ENCODE measurements around the gene LMBR1. TPM values are rescaled to one million over a fixed set of nuclear protein-coding genes. Genes with fewer than 3 reads are reported as not detected.
"Not testable (repeated sequence)": the region's sequence is repeated elsewhere in the genome, so short reads cannot be mapped to it uniquely, and the experiment has no call there.

The LMBR1 gene
- total and polyA plus RNA-seq, 2 experiments from 2014 or later = 37.2 to 53.1 TPM

- not testable (repeated sequence) for H3K4me3 ChIP-seq; H3K9me3 ChIP-seq (ENCODE audit: low read depth); H3K4me2 ChIP-seq; H3K9me2 ChIP-seq (replicated peaks; ENCODE audit: insufficient read depth); H4K20me1 ChIP-seq (ENCODE audit: insufficient read depth, poor library complexity, severe bottlenecking); H3K36me3 ChIP-seq (replicated peaks; ENCODE audit: insufficient read depth, low read depth); H3K4me1 ChIP-seq (ENCODE audit: insufficient read depth); H2AFZ ChIP-seq; DNase-seq (ENCODE audit: low spot score); H3K79me2 ChIP-seq; H3K27me3 ChIP-seq; H3K27ac ChIP-seq
- WGBS (ENCODE audit: low lambda C conversion rate, missing lambda C conversion rate) = 78% methylated on average over 24 of the region's 24 CpGs
These were observed 27.7 kb upstream of the LMBR1 start for GRCh38 chr7:156920487-156921373.

GRCh38 chr7:156920076-156920475, 27.1 kb upstream of the LMBR1 start:
- WGBS (ENCODE audit: low lambda C conversion rate, missing lambda C conversion rate) = 78% methylated on average over 5 of the region's 5 CpGs
- no peak overlapping the region for H3K27ac ChIP-seq

GRCh38 chr7:156919132-156919713, 26.2 kb upstream of the LMBR1 start:
- no peak for TF ChIP-seq EZH2phosphoT487 (IDR thresholded peaks at IDR 0.05; ENCODE audit: low read depth, severe bottlenecking, unreplicated experiment)
- TF ChIP-seq CTCF (IDR thresholded peaks at IDR 0.05; ENCODE audit: poor library complexity) = no peak
- no peak for TF ChIP-seq EZH2 (IDR thresholded peaks at IDR 0.05; ENCODE audit: borderline replicate concordance)
- no peak overlapping the region for H3K4me3 ChIP-seq
- H3K9me3 ChIP-seq (ENCODE audit: low read depth) = no peaks in the 10 kb centered on the region
- H4K20me1 ChIP-seq (ENCODE audit: insufficient read depth, poor library complexity, severe bottlenecking) = no peaks in the 10 kb centered on the region
- WGBS (ENCODE audit: low lambda C conversion rate, missing lambda C conversion rate) = 85% methylated on average over 19 of the region's 19 CpGs
- no peaks in the 10 kb centered on the region for H3K4me1 ChIP-seq (ENCODE audit: insufficient read depth)
- H3K36me3 ChIP-seq (replicated peaks; ENCODE audit: insufficient read depth, low read depth) = no peaks in the 10 kb centered on the region
- no peak overlapping the region for H2AFZ ChIP-seq
- no peaks in the 10 kb centered on the region for H3K9me2 ChIP-seq (replicated peaks; ENCODE audit: insufficient read depth)
- no peak overlapping the region for H3K4me2 ChIP-seq
- no peaks in the 10 kb centered on the region for H3K27me3 ChIP-seq
- no peak overlapping the region for H3K27ac ChIP-seq
- DNase-seq (ENCODE audit: low spot score) = no peak
- no peaks in the 10 kb centered on the region for H3K79me2 ChIP-seq

More at GRCh38 chr7:156920076-156920475, 27.1 kb upstream of the LMBR1 start:
- Histone ChIP-seq H3K27me3 (no peaks in the 10 kb centered on the region), H3K79me2 (no peaks in the 10 kb centered on the region), H3K36me3 (replicated peaks; ENCODE audit: insufficient read depth, low read depth) (no peaks in the 10 kb centered on the region), H2AFZ (no peak overlapping the region), H3K9me3 (ENCODE audit: low read depth) (no peaks in the 10 kb centered on the region), H3K9me2 (replicated peaks; ENCODE audit: insufficient read depth) (no peaks in the 10 kb centered on the region), H3K4me1 (ENCODE audit: insufficient read depth) (no peaks in the 10 kb centered on the region), H4K20me1 (ENCODE audit: insufficient read depth, poor library complexity, severe bottlenecking) (no peaks in the 10 kb centered on the region), H3K4me3 (no peak overlapping the region), H3K4me2 (no peak overlapping the region)
- no peak for TF ChIP-seq EZH2phosphoT487 (IDR thresholded peaks at IDR 0.05; ENCODE audit: low read depth, severe bottlenecking, unreplicated experiment)
- no peak for TF ChIP-seq CTCF (IDR thresholded peaks at IDR 0.05; ENCODE audit: poor library complexity)
- TF ChIP-seq EZH2 (IDR thresholded peaks at IDR 0.05; ENCODE audit: borderline replicate concordance) = no peak
- DNase-seq (ENCODE audit: low spot score) = no peak

- Histone ChIP-seq H3K4me3 (no peak overlapping the region), H3K27ac (no peak overlapping the region), H3K27me3 (no peaks in the 10 kb centered on the region), H2AFZ (no peak overlapping the region), H3K4me1 (ENCODE audit: insufficient read depth) (no peaks in the 10 kb centered on the region), H3K9me3 (ENCODE audit: low read depth) (no peaks in the 10 kb centered on the region), H3K36me3 (replicated peaks; ENCODE audit: insufficient read depth, low read depth) (no peaks in the 10 kb centered on the region), H4K20me1 (ENCODE audit: insufficient read depth, poor library complexity, severe bottlenecking) (no peaks in the 10 kb centered on the region), H3K4me2 (no peak overlapping the region), H3K9me2 (replicated peaks; ENCODE audit: insufficient read depth) (no peaks in the 10 kb centered on the region), H3K79me2 (no peaks in the 10 kb centered on the region)
- TF ChIP-seq EZH2phosphoT487 (IDR thresholded peaks at IDR 0.05; ENCODE audit: low read depth, severe bottlenecking, unreplicated experiment) (no peak), EZH2 (IDR thresholded peaks at IDR 0.05; ENCODE audit: borderline replicate concordance) (no peak), CTCF (IDR thresholded peaks at IDR 0.05; ENCODE audit: poor library complexity) (no peak)
- 63% methylated on average over 1 of the region's 1 CpG for WGBS (ENCODE audit: low lambda C conversion rate, missing lambda C conversion rate)
- no peak for DNase-seq (ENCODE audit: low spot score)
These were observed 25.7 kb upstream of the LMBR1 start for GRCh38 chr7:156918635-156919034.

- not testable (repeated sequence) for H3K4me2 ChIP-seq; H3K4me1 ChIP-seq (ENCODE audit: insufficient read depth); H3K79me2 ChIP-seq; DNase-seq (ENCODE audit: low spot score); H3K27me3 ChIP-seq; H3K36me3 ChIP-seq (replicated peaks; ENCODE audit: insufficient read depth, low read depth); H4K20me1 ChIP-seq (ENCODE audit: insufficient read depth, poor library complexity, severe bottlenecking); H3K27ac ChIP-seq; H3K4me3 ChIP-seq; H3K9me3 ChIP-seq (ENCODE audit: low read depth); H3K9me2 ChIP-seq (replicated peaks; ENCODE audit: insufficient read depth); H2AFZ ChIP-seq
- WGBS (ENCODE audit: low lambda C conversion rate, missing lambda C conversion rate) = 70% methylated on average over 3 of the region's 3 CpGs
These were observed 16.7 kb upstream of the LMBR1 start for GRCh38 chr7:156909574-156910252.
